Aorta (tissue), 5 donors: ENCODE measurements around the gene ARHGAP10. TPM values are rescaled to one million over a fixed set of nuclear protein-coding genes. Genes with fewer than 3 reads are reported as not detected.
A peak's percentile ranks its signal among the peaks of the same experiment; 100 is the strongest.

Source experiments
- ATAC-seq: fragments of 200-7000 bp; cut with Tn5 transposase; one replicate; pipeline ENCODE4 v1.9.1; 2022; ENCODE audit warnings: moderate library complexity; ENCODE audit not compliant: low FRiP score
- DNase-seq, 2 donors: peaks; one replicate each; pipeline ENCODE4 v3.0.0-alpha.2; 2020
- H3K27ac ChIP-seq, 2 donors: one replicate each; pipeline ENCODE4 v1.5.1; 2013; ENCODE audit warnings: low read length in 2 of 2, mild to moderate bottlenecking in 2 of 2, moderate library complexity in 2 of 2, control low read depth in 1 of 2, inconsistent platforms in 1 of 2, low read depth in 1 of 2
- H3K27me3 ChIP-seq, 2 donors: one replicate each; pipeline ENCODE4 v1.6.1; 2013; ENCODE audit warnings: control low read depth in 1 of 2, low read length in 1 of 2, mild to moderate bottlenecking in 1 of 2, moderate library complexity in 1 of 2; ENCODE audit not compliant: insufficient read depth in 2 of 2, control insufficient read depth in 1 of 2
- H3K36me3 ChIP-seq, 2 donors: one replicate each; pipeline ENCODE4 v1.6.1; 2013; ENCODE audit warnings: control low read depth in 1 of 2, low read length in 1 of 2, mild to moderate bottlenecking in 1 of 2; ENCODE audit not compliant: insufficient read depth in 2 of 2, control insufficient read depth in 1 of 2
- H3K4me1 ChIP-seq, 2 donors: one replicate each; pipeline ENCODE4 v1.6.1; 2013; ENCODE audit warnings: low read length in 2 of 2, control low read depth in 1 of 2, mild to moderate bottlenecking in 1 of 2, moderate library complexity in 1 of 2; ENCODE audit not compliant: insufficient read depth in 2 of 2, control insufficient read depth in 1 of 2
- H3K4me3 ChIP-seq, 2 donors: one replicate each; pipeline ENCODE4 v1.5.1; 2013; ENCODE audit warnings: low read length in 2 of 2, control low read depth in 1 of 2, mild to moderate bottlenecking in 1 of 2
- H3K9me3 ChIP-seq: one replicate; pipeline ENCODE4 v1.6.1; 2013; ENCODE audit warnings: mild to moderate bottlenecking, low read length; ENCODE audit not compliant: control insufficient read depth
- WGBS, 2 donors: extraction: QIAGEN DNeasy Blood & Tissue Kit; methylation state at CpG; one replicate each; pipeline ENCODE4 v1.1.7; 2013; 5-methylcytosine and 5-hydroxymethylcytosine counted together
- intact Hi-C, 2 donors: fragments of 100-400 bp; cut with DNase I; formaldehyde crosslinking; loops; one replicate each; pipeline versions ENCODE4 v1.14.2 to v1.15.0; 2022
- polyA plus RNA-seq, 2 donors: library from polyadenylated mRNA; stranded (reverse); fragments of 200-250 nt; gene quantifications; one replicate each; pipeline ENCODE4 v1.2.3, GENCODE V29; 2013
- total RNA-seq, 2 donors: library from RNA; stranded (reverse); fragmentation: NEBNext Ultra II Directional; extraction: Animal tissue kit (Norgen Biotek cat#: 25700); gene quantifications; one replicate each; pipeline ENCODE4 v1.2.1, GENCODE V29; 2021
- donor health status: healthy with polysubstance abuse.
- donor health status: Bipolar disorder and iron deficiency.
- donor health status: DM: no; HTN: no; CAD: no.
- donor health status: DM: no; HTN: no; CAD: no.
- donor health status: DM: yes; HTN: yes; CAD: no.

The ARHGAP10 gene
- total and polyA plus RNA-seq, 4 donors: 47.3 to 94.5 (median 63.5) TPM

DNA sequence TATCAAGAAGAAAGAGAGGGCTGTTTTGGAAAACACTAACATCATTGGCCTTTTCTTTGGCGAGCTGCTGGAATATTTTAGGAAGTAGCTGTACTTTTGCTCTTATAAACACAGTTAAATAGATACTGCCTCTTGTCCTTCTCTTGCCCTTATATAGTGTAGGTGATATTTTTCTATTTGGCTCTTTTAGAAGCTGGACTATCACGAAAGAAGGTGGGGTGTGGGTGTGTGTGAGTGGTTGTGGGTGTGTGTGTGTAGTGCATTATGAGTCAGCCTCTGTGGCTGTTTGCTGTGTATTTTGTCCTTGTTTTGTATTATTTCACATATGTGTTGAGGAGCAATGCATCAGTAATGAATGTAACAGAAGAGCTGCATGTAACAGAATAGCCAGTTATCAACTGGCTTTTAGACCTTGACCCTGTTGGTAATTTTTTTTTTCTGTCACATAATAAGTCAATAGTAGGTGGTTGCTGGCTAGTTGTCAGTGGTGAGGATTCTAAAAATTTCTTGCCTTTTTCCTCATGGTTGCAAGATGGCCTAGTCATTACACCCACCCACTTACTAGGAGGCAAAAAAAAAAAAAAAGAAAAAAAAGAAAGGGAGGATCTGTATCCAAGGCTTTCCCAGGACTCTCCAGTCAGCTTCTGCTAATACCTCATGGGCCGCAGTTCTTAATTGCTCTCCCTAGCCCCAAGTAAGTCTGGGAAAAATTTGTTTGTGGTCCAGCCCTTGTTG, 23.8 kb downstream of the ARHGAP10 start:
- H3K9me3 ChIP-seq: no peaks in the 10 kb centered on the region
- H3K27me3 ChIP-seq: no peaks in the 10 kb centered on the region
- H3K36me3 ChIP-seq: no peaks in the 10 kb centered on the region
- no peak overlapping the region for H3K4me3 ChIP-seq
- DNase-seq: no peak
- H3K4me1 ChIP-seq: peaks cover 5 to 7% of the 10 kb centered on the region in 2 donors
- WGBS, 2 donors: 8 to 15% methylated on average over 3 of the region's 3 CpGs
- ATAC-seq: peak; percentile 61
- peak overlapping the region; percentile 5 to 88 for H3K27ac ChIP-seq
- intact Hi-C loops: loop anchor here in 1 of 2 donors (5.0 kb wide), 1 partner anchor 87 kb away; no protein-coding TSS in a partner anchor

DNA sequence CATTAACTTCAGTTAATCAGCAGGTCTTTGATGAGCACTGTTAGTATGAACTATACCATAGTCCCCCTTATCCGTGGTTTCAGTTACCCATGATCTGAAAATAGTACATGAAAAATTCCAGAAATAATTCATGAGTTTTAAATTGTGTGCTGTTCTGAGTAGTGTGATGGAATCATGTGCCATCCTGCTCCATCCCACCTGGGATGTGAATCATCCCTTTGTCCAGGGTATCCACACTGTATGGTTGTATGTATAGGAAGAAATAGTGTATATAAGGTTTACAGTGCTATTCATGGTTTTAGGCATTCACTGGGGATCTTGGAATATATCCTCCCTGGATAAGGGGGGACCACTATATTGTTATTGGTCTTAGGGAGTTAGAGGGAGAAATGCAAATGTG, 24.5 kb downstream of the ARHGAP10 start:
- Histone ChIP-seq H3K27ac (peak overlapping the region; percentile 51 to 88), H3K4me3 (no peak overlapping the region), H3K4me1 (peaks cover 5 to 7% of the 10 kb centered on the region in 2 donors), H3K36me3 (no peaks in the 10 kb centered on the region), H3K9me3 (no peaks in the 10 kb centered on the region), H3K27me3 (no peaks in the 10 kb centered on the region)
- ATAC-seq: no peak
- 8 to 16% methylated on average over 1 of the region's 1 CpG for whole genome bisulfite sequencing, 2 donors
- intact Hi-C loops: loop anchor here in 1 of 2 donors (5.0 kb wide), 1 partner anchor 86 kb away; no protein-coding TSS in a partner anchor
- no peak for DNase-seq

DNA sequence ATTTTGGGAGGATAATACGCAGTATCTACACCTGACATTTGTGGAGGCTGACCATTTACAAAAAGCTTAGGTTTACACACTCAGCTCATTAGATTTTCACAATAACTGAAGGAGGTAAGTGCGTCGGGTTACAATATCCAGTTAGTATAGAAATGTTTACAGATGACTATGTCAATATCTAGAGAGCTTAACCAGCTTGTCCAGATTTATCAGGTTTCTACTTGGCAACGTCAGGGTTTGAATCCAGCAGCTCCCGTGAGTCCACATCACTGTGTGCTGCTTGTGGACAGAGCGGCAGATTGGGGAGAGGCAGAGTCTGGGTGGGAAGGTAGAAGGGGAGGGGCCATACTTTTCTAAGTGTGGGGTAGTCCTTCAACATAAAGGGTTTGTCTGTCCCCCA, 28.3 kb downstream of the ARHGAP10 start:
- intact Hi-C loops: no loop called here
- peak; percentile 15 for ATAC-seq
- Histone ChIP-seq H3K27me3 (no peaks in the 10 kb centered on the region), H3K36me3 (no peaks in the 10 kb centered on the region), H3K4me1 (peaks cover 0 to 2% of the 10 kb centered on the region in 2 donors), H3K9me3 (no peaks in the 10 kb centered on the region), H3K27ac (peak overlapping the region; percentile 57 to 62), H3K4me3 (no peak overlapping the region)
- WGBS, 2 donors: 72 to 75% methylated on average over 6 of the region's 6 CpGs
- no peak for DNase-seq

DNA sequence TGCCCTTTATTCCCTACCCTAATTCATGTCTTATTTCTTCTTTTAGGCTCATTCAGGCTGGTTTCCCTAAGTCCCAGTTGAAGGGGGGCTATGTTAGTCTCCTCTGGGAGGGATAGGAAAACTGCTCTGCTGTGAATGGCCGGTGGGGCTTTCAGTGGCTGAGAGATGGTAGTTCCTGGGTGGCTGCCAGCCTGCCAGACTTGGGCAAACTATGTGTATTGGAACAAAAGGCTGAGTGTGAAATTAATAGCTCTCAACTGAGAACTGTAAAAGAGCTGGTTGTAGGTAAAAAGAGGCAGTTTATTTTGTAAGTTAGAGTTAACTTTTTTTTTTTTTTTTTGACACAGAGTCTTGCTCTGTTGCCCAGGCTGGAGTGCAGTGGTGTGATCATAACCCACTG, 28.8 kb downstream of the ARHGAP10 start:
- intact Hi-C loops: no loop called here
- no peaks in the 10 kb centered on the region for H3K36me3 ChIP-seq
- 3 to 5% methylated on average over 1 of the region's 1 CpG for WGBS, 2 donors
- no peak for ATAC-seq
- no peak overlapping the region for H3K4me3 ChIP-seq
- peak; percentile 68 to 87 for DNase-seq
- H3K9me3 ChIP-seq: no peaks in the 10 kb centered on the region
- H3K27me3 ChIP-seq: no peaks in the 10 kb centered on the region
- peak overlapping the region; percentile 57 to 62 for H3K27ac ChIP-seq
- peaks cover 0 to 2% of the 10 kb centered on the region in 2 donors for H3K4me1 ChIP-seq

DNA sequence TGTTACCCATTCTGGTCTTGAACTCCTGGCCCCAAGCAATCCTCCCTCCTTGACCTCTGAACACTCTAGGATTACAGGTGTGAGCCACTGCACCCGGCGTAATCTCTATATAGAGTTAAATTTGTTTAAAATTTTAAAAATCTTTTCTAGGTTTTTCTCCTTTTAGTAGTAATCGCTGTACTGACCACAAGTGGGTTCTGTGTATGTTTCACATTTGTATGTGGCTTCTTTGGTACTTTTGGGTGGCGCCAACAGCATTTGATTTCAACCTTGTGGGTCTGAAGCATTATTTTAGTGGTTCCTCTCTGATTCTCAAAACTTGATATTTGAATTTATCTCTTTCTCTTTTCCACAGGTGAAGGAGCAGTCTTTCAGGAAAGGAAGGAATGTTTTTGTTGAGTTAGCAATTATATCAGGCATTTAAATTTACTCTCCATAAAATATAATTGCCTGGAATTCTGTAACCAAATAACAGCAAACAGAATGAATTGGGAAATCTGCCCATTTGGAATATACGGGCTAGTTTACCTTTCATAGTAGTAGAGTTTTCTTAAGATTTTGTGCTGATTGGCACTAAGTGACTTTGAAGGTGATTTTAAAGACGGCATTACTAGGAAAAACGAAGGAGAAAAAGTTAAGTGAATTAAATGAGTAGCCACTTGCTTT, 29.5 kb downstream of the ARHGAP10 start:
- ATAC-seq: no peak
- intact Hi-C loops: no loop called here
- H3K9me3 ChIP-seq: no peaks in the 10 kb centered on the region
- 74 to 78% methylated on average over 7 of the region's 7 CpGs for WGBS, 2 donors
- H3K27me3 ChIP-seq: no peaks in the 10 kb centered on the region
- DNase-seq: no peak
- H3K4me3 ChIP-seq: no peak overlapping the region
- H3K36me3 ChIP-seq: no peaks in the 10 kb centered on the region
- H3K27ac ChIP-seq: peak overlapping the region in 1 of 2 donors; percentile 19
- peaks cover 0 to 2% of the 10 kb centered on the region in 2 donors for H3K4me1 ChIP-seq

DNA sequence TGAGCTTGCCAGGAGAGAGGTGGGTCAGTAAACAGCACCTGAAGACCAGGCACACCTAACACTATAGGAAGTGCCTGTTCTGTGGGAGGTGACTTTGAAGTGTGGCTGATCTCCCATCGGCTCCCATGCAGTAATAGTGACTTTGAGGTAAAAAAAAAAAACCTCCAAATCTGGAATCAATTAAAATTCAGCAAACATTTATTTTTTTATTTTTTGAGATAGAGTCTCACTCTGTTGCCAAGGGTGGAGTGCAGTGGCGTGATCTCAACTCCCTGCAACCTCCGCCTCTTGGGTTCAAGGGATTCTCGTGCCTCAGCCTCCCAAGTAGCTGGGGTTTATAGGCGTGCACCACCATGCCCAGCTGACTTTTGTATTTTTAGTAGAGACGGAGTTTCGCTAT, 32.4 kb downstream of the ARHGAP10 start:
- Histone ChIP-seq H3K27me3 (no peaks in the 10 kb centered on the region), H3K36me3 (no peaks in the 10 kb centered on the region), H3K4me1 (peaks cover 2 to 3% of the 10 kb centered on the region in 2 donors), H3K4me3 (no peak overlapping the region), H3K9me3 (no peaks in the 10 kb centered on the region), H3K27ac (no peak overlapping the region)
- DNase-seq (no peak), ATAC-seq (no peak)
- intact Hi-C loops: no loop called here
- 81 to 83% methylated on average over 7 of the region's 7 CpGs for WGBS, 2 donors

DNA sequence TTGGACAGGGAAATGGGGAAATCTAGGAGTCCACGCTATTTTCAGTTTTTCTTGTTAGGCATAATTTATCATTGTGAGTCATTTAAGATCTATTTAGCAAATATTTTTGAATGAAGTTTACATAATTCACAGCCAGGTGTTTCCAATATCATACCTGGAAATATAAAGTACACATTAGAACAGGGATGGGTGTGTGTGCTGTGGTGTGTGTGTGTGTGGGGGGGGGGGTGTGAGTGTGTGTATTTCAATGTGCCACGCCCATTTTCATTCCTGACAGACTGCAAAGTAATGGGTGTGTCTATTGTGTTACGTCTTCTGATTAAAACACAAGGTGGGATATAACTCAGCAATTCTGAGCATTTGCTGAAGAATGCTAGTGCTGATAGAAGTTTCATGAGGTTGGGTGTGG, 33.2 kb downstream of the ARHGAP10 start:
- no peak overlapping the region for H3K4me3 ChIP-seq
- intact Hi-C loops: no loop called here
- 80 to 84% methylated on average over 3 of the region's 3 CpGs for WGBS, 2 donors
- no peak for ATAC-seq
- H3K4me1 ChIP-seq: peaks cover 2 to 3% of the 10 kb centered on the region in 2 donors
- H3K36me3 ChIP-seq: peaks cover 0 to 4% of the 10 kb centered on the region in 2 donors
- H3K27me3 ChIP-seq: no peaks in the 10 kb centered on the region
- H3K27ac ChIP-seq: no peak overlapping the region
- H3K9me3 ChIP-seq: no peaks in the 10 kb centered on the region
- DNase-seq: no peak

DNA sequence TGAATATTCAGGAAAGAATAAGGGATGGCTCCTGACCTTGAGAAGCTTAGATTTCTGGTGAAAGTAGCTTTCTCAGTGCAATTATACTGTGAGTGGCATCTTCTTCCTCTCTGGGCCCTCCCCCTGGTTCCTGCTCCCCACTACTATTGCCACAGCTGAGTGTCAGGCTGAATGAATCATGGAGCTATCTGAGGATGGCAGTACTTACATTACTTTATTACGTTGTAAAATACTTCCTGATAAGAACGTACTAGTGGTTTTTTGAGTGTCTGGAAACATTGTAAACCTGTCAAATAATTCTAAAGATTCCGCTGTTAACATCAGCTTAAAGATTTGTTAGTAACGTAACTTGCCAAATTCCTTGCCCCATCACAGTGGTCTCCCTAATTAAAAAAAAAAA, 36.2 kb downstream of the ARHGAP10 start:
- peaks cover 0 to 4% of the 10 kb centered on the region in 2 donors for H3K36me3 ChIP-seq
- WGBS, 2 donors: 48 to 49% methylated on average over 4 of the region's 4 CpGs

More for the DNA sequence above, 36.2 kb downstream of the ARHGAP10 start:
- ATAC-seq (no peak), DNase-seq (no peak)
- no peaks in the 10 kb centered on the region for H3K27me3 ChIP-seq
- intact Hi-C loops: no loop called here
- H3K4me3 ChIP-seq: no peak overlapping the region
- no peaks in the 10 kb centered on the region for H3K9me3 ChIP-seq
- peaks cover 0 to 9% of the 10 kb centered on the region in 2 donors for H3K4me1 ChIP-seq
- no peak overlapping the region for H3K27ac ChIP-seq
